KOPT-K1 (cell line): Measurements from ENCODE around the gene CD2AP.

Experiments
- H3K27ac ChIP-seq: fragments of 200-600 bp; sonication (generic); 2 replicates; pipeline ENCODE4 v1.5.1; 2016; ENCODE audit warnings: antibody characterized with exemption, mild to moderate bottlenecking, low read depth, low read length; ENCODE audit not compliant: poor library complexity, severe bottlenecking
- H3K36me3 ChIP-seq: fragments of 200-600 bp; sonication (generic); 2 replicates; pipeline ENCODE4 v1.5.1; 2017; ENCODE audit warnings: antibody characterized with exemption, mild to moderate bottlenecking, low read length, moderate library complexity; ENCODE audit not compliant: insufficient read depth
- H3K9me3 ChIP-seq: fragments of 200-600 bp; sonication (generic); 2 replicates; pipeline ENCODE4 v1.5.1; 2017; ENCODE audit warnings: antibody characterized with exemption, low read length, mild to moderate bottlenecking; ENCODE audit not compliant: insufficient read depth, poor library complexity, severe bottlenecking

Gene CD2AP

GRCh38 chr6:47512872-47513271, 35.3 kb downstream of the CD2AP start:
- H3K27ac ChIP-seq = no peak overlapping the region
- peaks cover 42% of the 10 kb centered on the region for H3K36me3 ChIP-seq
- H3K9me3 ChIP-seq = peaks cover 35% of the 10 kb centered on the region

GRCh38 chr6:47519279-47519678, 41.7 kb downstream of the CD2AP start:
- H3K36me3 ChIP-seq = no peaks in the 10 kb centered on the region
- no peaks in the 10 kb centered on the region for H3K9me3 ChIP-seq
- H3K27ac ChIP-seq = no peak overlapping the region

GRCh38 chr6:47520282-47520681, 42.7 kb downstream of the CD2AP start:
- no peak overlapping the region for H3K27ac ChIP-seq
- no peaks in the 10 kb centered on the region for H3K36me3 ChIP-seq
- H3K9me3 ChIP-seq = no peaks in the 10 kb centered on the region

GRCh38 chr6:47521961-47522360, 44.4 kb downstream of the CD2AP start:
- H3K27ac ChIP-seq = no peak overlapping the region
- H3K9me3 ChIP-seq = peaks cover 6% of the 10 kb centered on the region
- peaks cover 6% of the 10 kb centered on the region for H3K36me3 ChIP-seq

GRCh38 chr6:47524136-47524845, 46.7 kb downstream of the CD2AP start:
- Histone ChIP-seq H3K9me3 (peaks cover 13% of the 10 kb centered on the region), H3K36me3 (peaks cover 23% of the 10 kb centered on the region), H3K27ac (no peak overlapping the region)

- peaks cover 23% of the 10 kb centered on the region for H3K36me3 ChIP-seq
- no peak overlapping the region for H3K27ac ChIP-seq
- H3K9me3 ChIP-seq = peaks cover 15% of the 10 kb centered on the region
Measured at GRCh38 chr6:47525330-47526057, 47.9 kb downstream of the CD2AP start.

- Histone ChIP-seq H3K9me3 (peaks cover 18% of the 10 kb centered on the region), H3K36me3 (peaks cover 23% of the 10 kb centered on the region), H3K27ac (no peak overlapping the region)
Measured at GRCh38 chr6:47527274-47527673, 49.7 kb downstream of the CD2AP start.

GRCh38 chr6:47529734-47530133, 52.1 kb downstream of the CD2AP start:
- no peak overlapping the region for H3K27ac ChIP-seq
- peaks cover 37% of the 10 kb centered on the region for H3K36me3 ChIP-seq
- H3K9me3 ChIP-seq = peaks cover 18% of the 10 kb centered on the region

- Histone ChIP-seq H3K27ac (no peak overlapping the region), H3K36me3 (peaks cover 50% of the 10 kb centered on the region), H3K9me3 (peaks cover 5% of the 10 kb centered on the region)
Measured at GRCh38 chr6:47532981-47533585, 55.5 kb downstream of the CD2AP start.

- Histone ChIP-seq H3K36me3 (peaks cover 44% of the 10 kb centered on the region), H3K27ac (no peak overlapping the region), H3K9me3 (peaks cover 5% of the 10 kb centered on the region)
Measured at GRCh38 chr6:47534063-47534462, 56.5 kb downstream of the CD2AP start.

- no peak overlapping the region for H3K27ac ChIP-seq
- peaks cover 44% of the 10 kb centered on the region for H3K36me3 ChIP-seq
- H3K9me3 ChIP-seq = peaks cover 2% of the 10 kb centered on the region
Measured at GRCh38 chr6:47535316-47536225, 58.0 kb downstream of the CD2AP start.

- peaks cover 44% of the 10 kb centered on the region for H3K36me3 ChIP-seq
- H3K9me3 ChIP-seq = no peaks in the 10 kb centered on the region
- no peak overlapping the region for H3K27ac ChIP-seq
Measured at GRCh38 chr6:47536816-47537401, 59.3 kb downstream of the CD2AP start.

GRCh38 chr6:47545223-47545622, 67.6 kb downstream of the CD2AP start:
- H3K27ac ChIP-seq = no peak overlapping the region
- H3K36me3 ChIP-seq = peaks cover 63% of the 10 kb centered on the region
- H3K9me3 ChIP-seq = peaks cover 8% of the 10 kb centered on the region

GRCh38 chr6:47551670-47552069, 74.1 kb downstream of the CD2AP start:
- no peak overlapping the region for H3K27ac ChIP-seq
- H3K9me3 ChIP-seq = no peaks in the 10 kb centered on the region
- peaks cover 48% of the 10 kb centered on the region for H3K36me3 ChIP-seq
